Amniotic stem cell (primary cell): ENCODE data around the gene PPEF2.

Experiments used
- DNase-seq: peaks from one replicate; lab custom pipeline; 2025; lab: John Stamatoyannopoulos, UW

PPEF2 gene

GRCh38 chr4:75831856-75832405 is 70.3 kb downstream of the PPEF2 start:
- no peak for DNase-seq

GRCh38 chr4:75830906-75831305 is 71.3 kb downstream of the PPEF2 start:
- no peak for DNase-seq

- DNase-seq: no peak
Observed at GRCh38 chr4:75823812-75824211, 78.4 kb downstream of the PPEF2 start.

GRCh38 chr4:75822416-75822815 is 79.8 kb downstream of the PPEF2 start:
- DNase-seq: no peak

- DNase-seq: no peak
Observed at GRCh38 chr4:75821966-75822365, 80.3 kb downstream of the PPEF2 start.

GRCh38 chr4:75821216-75821615 is 81.0 kb downstream of the PPEF2 start:
- DNase-seq: no peak

- no peak for DNase-seq
Observed at GRCh38 chr4:75820676-75821075, 81.6 kb downstream of the PPEF2 start.

GRCh38 chr4:75820197-75820596 is 82.1 kb downstream of the PPEF2 start:
- DNase-seq: no peak

GRCh38 chr4:75819121-75819520 is 83.1 kb downstream of the PPEF2 start:
- no peak for DNase-seq

GRCh38 chr4:75817901-75818300 is 84.4 kb downstream of the PPEF2 start:
- no peak for DNase-seq
